KOPT-K1 (cell line): ENCODE results near the gene PDE3A.

Experiments used
- H3K27ac ChIP-seq: fragments of 200-600 bp; sonication (generic); 2 replicates; pipeline ENCODE4 v1.5.1; 2016; ENCODE audit warnings: antibody characterized with exemption, mild to moderate bottlenecking, low read depth, low read length; ENCODE audit not compliant: poor library complexity, severe bottlenecking
- H3K36me3 ChIP-seq: fragments of 200-600 bp; sonication (generic); 2 replicates; pipeline ENCODE4 v1.5.1; 2017; ENCODE audit warnings: antibody characterized with exemption, mild to moderate bottlenecking, low read length, moderate library complexity; ENCODE audit not compliant: insufficient read depth
- H3K9me3 ChIP-seq: fragments of 200-600 bp; sonication (generic); 2 replicates; pipeline ENCODE4 v1.5.1; 2017; ENCODE audit warnings: antibody characterized with exemption, low read length, mild to moderate bottlenecking; ENCODE audit not compliant: insufficient read depth, poor library complexity, severe bottlenecking

The PDE3A gene

GRCh38 chr12:20475542-20475941 lies 107.2 kb downstream of the PDE3A start:
- Histone ChIP-seq H3K36me3 (no peaks in the 10 kb centered on the region), H3K27ac (no peak overlapping the region), H3K9me3 (no peaks in the 10 kb centered on the region)

GRCh38 chr12:20476551-20476950 lies 108.2 kb downstream of the PDE3A start:
- Histone ChIP-seq H3K36me3 (no peaks in the 10 kb centered on the region), H3K27ac (no peak overlapping the region), H3K9me3 (no peaks in the 10 kb centered on the region)

- no peak overlapping the region for H3K27ac ChIP-seq
- H3K36me3 ChIP-seq: no peaks in the 10 kb centered on the region
- no peaks in the 10 kb centered on the region for H3K9me3 ChIP-seq
Observed at GRCh38 chr12:20477255-20477654, 108.9 kb downstream of the PDE3A start.

GRCh38 chr12:20477672-20478071 lies 109.3 kb downstream of the PDE3A start:
- no peaks in the 10 kb centered on the region for H3K36me3 ChIP-seq
- H3K9me3 ChIP-seq: no peaks in the 10 kb centered on the region
- no peak overlapping the region for H3K27ac ChIP-seq

- no peaks in the 10 kb centered on the region for H3K36me3 ChIP-seq
- H3K9me3 ChIP-seq: no peaks in the 10 kb centered on the region
- no peak overlapping the region for H3K27ac ChIP-seq
Observed at GRCh38 chr12:20482491-20483054, 114.2 kb downstream of the PDE3A start.

GRCh38 chr12:20483776-20484175 lies 115.4 kb downstream of the PDE3A start:
- Histone ChIP-seq H3K27ac (no peak overlapping the region), H3K36me3 (no peaks in the 10 kb centered on the region), H3K9me3 (no peaks in the 10 kb centered on the region)

GRCh38 chr12:20486233-20486632 lies 117.9 kb downstream of the PDE3A start:
- no peaks in the 10 kb centered on the region for H3K36me3 ChIP-seq
- H3K27ac ChIP-seq: no peak overlapping the region
- H3K9me3 ChIP-seq: no peaks in the 10 kb centered on the region

- Histone ChIP-seq H3K36me3 (no peaks in the 10 kb centered on the region), H3K9me3 (no peaks in the 10 kb centered on the region), H3K27ac (no peak overlapping the region)
Observed at GRCh38 chr12:20487519-20487918, 119.2 kb downstream of the PDE3A start.

- H3K27ac ChIP-seq: no peak overlapping the region
- H3K9me3 ChIP-seq: no peaks in the 10 kb centered on the region
- no peaks in the 10 kb centered on the region for H3K36me3 ChIP-seq
Observed at GRCh38 chr12:20489645-20490044, 121.3 kb downstream of the PDE3A start.

- Histone ChIP-seq H3K9me3 (no peaks in the 10 kb centered on the region), H3K36me3 (no peaks in the 10 kb centered on the region), H3K27ac (no peak overlapping the region)
Observed at GRCh38 chr12:20490213-20490612, 121.9 kb downstream of the PDE3A start.

- Histone ChIP-seq H3K27ac (no peak overlapping the region), H3K9me3 (no peaks in the 10 kb centered on the region), H3K36me3 (no peaks in the 10 kb centered on the region)
Observed at GRCh38 chr12:20491290-20491689, 123.0 kb downstream of the PDE3A start.

- Histone ChIP-seq H3K36me3 (no peaks in the 10 kb centered on the region), H3K9me3 (no peaks in the 10 kb centered on the region), H3K27ac (no peak overlapping the region)
Observed at GRCh38 chr12:20492251-20492760, 124.0 kb downstream of the PDE3A start.

GRCh38 chr12:20493934-20494333 lies 125.6 kb downstream of the PDE3A start:
- H3K36me3 ChIP-seq: no peaks in the 10 kb centered on the region
- no peaks in the 10 kb centered on the region for H3K9me3 ChIP-seq
- no peak overlapping the region for H3K27ac ChIP-seq

GRCh38 chr12:20494851-20495250 lies 126.5 kb downstream of the PDE3A start:
- Histone ChIP-seq H3K36me3 (no peaks in the 10 kb centered on the region), H3K9me3 (no peaks in the 10 kb centered on the region), H3K27ac (no peak overlapping the region)

- Histone ChIP-seq H3K36me3 (no peaks in the 10 kb centered on the region), H3K27ac (no peak overlapping the region), H3K9me3 (no peaks in the 10 kb centered on the region)
Observed at GRCh38 chr12:20495997-20496396, 127.7 kb downstream of the PDE3A start.

GRCh38 chr12:20497707-20498106 lies 129.4 kb downstream of the PDE3A start:
- no peak overlapping the region for H3K27ac ChIP-seq
- no peaks in the 10 kb centered on the region for H3K36me3 ChIP-seq

More at GRCh38 chr12:20497707-20498106, 129.4 kb downstream of the PDE3A start:
- H3K9me3 ChIP-seq: no peaks in the 10 kb centered on the region
